H9 (cell line): Measurements from ENCODE around the gene ARMH1. TPM values are rescaled to one million over a fixed set of nuclear protein-coding genes. Genes with fewer than 3 reads are reported as not detected.

ENCODE experiments used
- DNase-seq: peaks from one replicate; pipeline ENCODE4 v3.0.0-alpha.2; 2017
- H2AFZ ChIP-seq: one replicate; pipeline ENCODE4 v1.6.1; 2013; ENCODE audit warnings: mild to moderate bottlenecking, low read length, control low read depth, moderate library complexity
- H2AK5ac ChIP-seq: 2 replicates; pipeline ENCODE4 v1.6.1; 2013; ENCODE audit warnings: low read length, control low read depth, mixed read lengths; ENCODE audit not compliant: insufficient read length
- H2BK120ac ChIP-seq: one replicate; pipeline ENCODE4 v1.6.1; 2013; ENCODE audit warnings: low read depth, mild to moderate bottlenecking, low read length, control low read depth, inconsistent platforms; ENCODE audit not compliant: poor library complexity, severe bottlenecking
- H2BK12ac ChIP-seq: 2 replicates; pipeline ENCODE4 v1.6.1; 2013; ENCODE audit warnings: low read length, control low read depth, mixed read lengths, low read depth; ENCODE audit not compliant: insufficient read length
- H2BK15ac ChIP-seq: 2 replicates; pipeline ENCODE4 v1.6.1; 2013; ENCODE audit warnings: low read depth, low read length, control low read depth
- H2BK20ac ChIP-seq: one replicate; pipeline ENCODE4 v1.6.1; 2013; ENCODE audit warnings: low read depth, mild to moderate bottlenecking, low read length, control low read depth, inconsistent platforms; ENCODE audit not compliant: poor library complexity, severe bottlenecking
- H2BK5ac ChIP-seq: 2 replicates; pipeline ENCODE4 v1.6.1; 2013; ENCODE audit warnings: low read length, control low read depth, mixed read lengths; ENCODE audit not compliant: insufficient read length
- H3K14ac ChIP-seq: 2 replicates; pipeline ENCODE4 v1.6.1; 2013; ENCODE audit warnings: low read length, control low read depth; ENCODE audit not compliant: insufficient read depth
- H3K18ac ChIP-seq: 2 replicates; pipeline ENCODE4 v1.6.1; 2013; ENCODE audit warnings: low read depth, mild to moderate bottlenecking, mixed read lengths, low read length, control low read depth; ENCODE audit not compliant: insufficient read length
- H3K23ac ChIP-seq: 2 replicates; pipeline ENCODE4 v1.6.1; 2013; ENCODE audit warnings: low read length, control low read depth, mixed read lengths, low read depth; ENCODE audit not compliant: insufficient read length
- H3K23me2 ChIP-seq: 2 replicates; pipeline ENCODE4 v1.6.1; 2013; ENCODE audit warnings: low read depth, mild to moderate bottlenecking, mixed read lengths, low read length, control low read depth; ENCODE audit not compliant: insufficient read length, poor library complexity, severe bottlenecking
- H3K27ac ChIP-seq: 2 replicates; pipeline ENCODE4 v1.5.1; 2013; ENCODE audit warnings: low read length, control low read depth, mixed read lengths, low read depth; ENCODE audit not compliant: insufficient read length
- H3K27me3 ChIP-seq: 2 replicates; pipeline ENCODE4 v1.6.1; 2013; ENCODE audit warnings: low read length, control low read depth, inconsistent platforms; ENCODE audit not compliant: insufficient read depth
- H3K4ac ChIP-seq: 2 replicates; pipeline ENCODE4 v1.6.1; 2013; ENCODE audit warnings: low read depth, mild to moderate bottlenecking, control low read depth, inconsistent platforms, low read length, moderate library complexity
- H3K4me1 ChIP-seq: 2 replicates; pipeline ENCODE4 v1.6.1; 2013; ENCODE audit warnings: low read length, control low read depth, inconsistent platforms; ENCODE audit not compliant: insufficient read depth
- H3K4me2 ChIP-seq: 2 replicates; pipeline ENCODE4 v1.6.1; 2013; ENCODE audit warnings: low read length, control low read depth, mixed read lengths; ENCODE audit not compliant: insufficient read length, insufficient read depth
- H3K56ac ChIP-seq: 2 replicates; pipeline ENCODE4 v1.6.1; 2013; ENCODE audit warnings: low read depth, mild to moderate bottlenecking, mixed read lengths, low read length, control low read depth; ENCODE audit not compliant: insufficient read length
- H3K79me1 ChIP-seq: 2 replicates; pipeline ENCODE4 v1.6.1; 2013; ENCODE audit warnings: low read depth, mild to moderate bottlenecking, moderate library complexity, low read length, control low read depth, inconsistent platforms; ENCODE audit not compliant: insufficient read depth, poor library complexity, severe bottlenecking
- H3K79me2 ChIP-seq: 2 replicates; pipeline ENCODE4 v1.6.1; 2013; ENCODE audit warnings: low read length, control low read depth, inconsistent platforms; ENCODE audit not compliant: insufficient read depth
- H3K9ac ChIP-seq: 2 replicates; pipeline ENCODE4 v1.6.1; 2013; ENCODE audit warnings: low read length, control low read depth, mixed read lengths; ENCODE audit not compliant: insufficient read length; ENCODE audit errors: extremely low read depth
- H3K9me3 ChIP-seq: one replicate; pipeline ENCODE4 v1.6.1; 2013; ENCODE audit warnings: low read depth, low read length, inconsistent platforms; ENCODE audit not compliant: control insufficient read depth
- H3T11ph ChIP-seq: one replicate; pipeline ENCODE4 v1.6.1; 2013; ENCODE audit warnings: mild to moderate bottlenecking, low read length, control low read depth, inconsistent platforms
- H4K20me1 ChIP-seq: one replicate; pipeline ENCODE4 v1.6.1; 2013; ENCODE audit not compliant: control insufficient read depth, insufficient read length, insufficient read depth
- H4K5ac ChIP-seq: 2 replicates; pipeline ENCODE4 v1.6.1; 2013; ENCODE audit warnings: low read depth, mild to moderate bottlenecking, mixed read lengths, low read length, control low read depth; ENCODE audit not compliant: insufficient read length
- H4K8ac ChIP-seq: replicated peaks from 2 replicates; pipeline ENCODE4 v1.6.1; 2013; ENCODE audit warnings: low read length, control low read depth, mixed read lengths, low read depth; ENCODE audit not compliant: insufficient read length
- H4K91ac ChIP-seq: 2 replicates; pipeline ENCODE4 v1.6.1; 2013; ENCODE audit warnings: low read depth, mild to moderate bottlenecking, moderate library complexity, mixed read lengths, low read length, control low read depth; ENCODE audit not compliant: insufficient read length
- H3K27ac Mint-ChIP-seq, 3 experiments: 2 replicates in 2 of 3; 3 replicates in 1 of 3; pipeline ENCODE4 v1.8.0; 2020 to 2021; ENCODE audit warnings: mixed read lengths in 3 of 3, mild to moderate bottlenecking in 1 of 3, moderate library complexity in 1 of 3
- H3K27me3 Mint-ChIP-seq: 2 replicates; pipeline ENCODE4 v1.8.0; 2021; ENCODE audit warnings: low read depth, mild to moderate bottlenecking, moderate library complexity, mixed read lengths
- H3K36me3 Mint-ChIP-seq, 3 experiments: 2 replicates in 2 of 3; 3 replicates in 1 of 3; pipeline ENCODE4 v1.8.0; 2020 to 2021; ENCODE audit warnings: low read depth in 3 of 3, mixed read lengths in 3 of 3; ENCODE audit not compliant: insufficient read depth in 1 of 3
- H3K4me1 Mint-ChIP-seq, 2 experiments: 2 replicates each; pipeline ENCODE4 v1.8.0; 2020; ENCODE audit warnings: mixed read lengths in 2 of 2
- H3K4me3 Mint-ChIP-seq, 2 experiments: 2 replicates in 1 of 2; 3 replicates in 1 of 2; pipeline ENCODE4 v1.8.0; 2020 to 2021; ENCODE audit warnings: mild to moderate bottlenecking in 2 of 2, mixed read lengths in 2 of 2, moderate library complexity in 1 of 2
- H3K9me3 Mint-ChIP-seq, 2 experiments: 2 replicates in 1 of 2; 3 replicates in 1 of 2; pipeline ENCODE4 v1.8.0; 2020; ENCODE audit warnings: mild to moderate bottlenecking in 2 of 2, mixed read lengths in 2 of 2, moderate library complexity in 1 of 2
- CTCF ChIP-seq: fragments of 200-600 bp; sonication (generic); conservative IDR thresholded peaks from 3 replicates; pipeline ENCODE4 v1.8.0; 2021; ENCODE audit warnings: antibody characterized with exemption, mild to moderate bottlenecking
- WGBS: extraction: QIAGEN DNeasy Blood & Tissue Kit; methylation state at CpG from one replicate; pipeline ENCODE4 v1.1.7; 2013; ENCODE audit warnings: missing lambda C conversion rate, low lambda C conversion rate, mixed read lengths; ENCODE audit not compliant: insufficient read length; ENCODE audit errors: extremely low coverage; 5-methylcytosine and 5-hydroxymethylcytosine counted together
- total RNA-seq: library from RNA; stranded (reverse); gene quantifications from 2 replicates; pipeline ENCODE4 v1.2.1, GENCODE V29; 2021

Gene ARMH1
- total RNA-seq, 1 experiment from 2014 or later, result 1.0 TPM

- no peak overlapping the region for H3T11ph ChIP-seq
- no peak overlapping the region for H2BK20ac ChIP-seq
- H4K91ac ChIP-seq, result no peak overlapping the region
- no peak overlapping the region for H2AK5ac ChIP-seq
- no CpG with 5 or more reads among the region's 4 CpGs for WGBS
- DNase-seq, result no peak
- Mint-ChIP-seq H3K4me1 (peaks cover 23 to 28% of the 10 kb centered on the region in 2 experiments), H3K9me3 (no peaks in the 10 kb centered on the region; a peak in 1 of 5 replicates), H3K36me3 (peaks cover 0 to 3% (median 0%) of the 10 kb centered on the region in 3 experiments; a peak in 2 of 7 replicates), H3K27ac (no peak overlapping the region), H3K27me3 (no peaks in the 10 kb centered on the region), H3K4me3 (no peak overlapping the region)
- no peak overlapping the region for H2AFZ ChIP-seq
- no peak for TF ChIP-seq CTCF
- H3K9me3 ChIP-seq, result no peaks in the 10 kb centered on the region
- H4K20me1 ChIP-seq, result no peaks in the 10 kb centered on the region
- no peaks in the 10 kb centered on the region for H3K79me1 ChIP-seq
- H3K4me2 ChIP-seq, result no peak overlapping the region
- no peak overlapping the region for H2BK15ac ChIP-seq
- H3K18ac ChIP-seq, result no peak overlapping the region
- H3K23ac ChIP-seq, result no peak overlapping the region
- H2BK120ac ChIP-seq, result no peak overlapping the region
- no peak overlapping the region for H4K8ac ChIP-seq
- no peak overlapping the region for H2BK12ac ChIP-seq
- H2BK5ac ChIP-seq, result no peak overlapping the region
- H3K4me1 ChIP-seq, result peaks cover 4% of the 10 kb centered on the region; the same call in 1 of the 2 replicates
- H4K5ac ChIP-seq, result no peak overlapping the region
- H3K79me2 ChIP-seq, result no peaks in the 10 kb centered on the region
- no peak overlapping the region for H3K56ac ChIP-seq
- no peak overlapping the region for H3K14ac ChIP-seq
- no peaks in the 10 kb centered on the region for H3K23me2 ChIP-seq
- H3K9ac ChIP-seq, result no peak overlapping the region
- no peak overlapping the region for H3K4ac ChIP-seq
- no peak overlapping the region for H3K27ac ChIP-seq
- no peaks in the 10 kb centered on the region for H3K27me3 ChIP-seq
Measured at GRCh38 chr1:44659566-44659965, 14.9 kb upstream of the ARMH1 start.
